ENCODE data around the gene TAX1BP3.

DNA sequence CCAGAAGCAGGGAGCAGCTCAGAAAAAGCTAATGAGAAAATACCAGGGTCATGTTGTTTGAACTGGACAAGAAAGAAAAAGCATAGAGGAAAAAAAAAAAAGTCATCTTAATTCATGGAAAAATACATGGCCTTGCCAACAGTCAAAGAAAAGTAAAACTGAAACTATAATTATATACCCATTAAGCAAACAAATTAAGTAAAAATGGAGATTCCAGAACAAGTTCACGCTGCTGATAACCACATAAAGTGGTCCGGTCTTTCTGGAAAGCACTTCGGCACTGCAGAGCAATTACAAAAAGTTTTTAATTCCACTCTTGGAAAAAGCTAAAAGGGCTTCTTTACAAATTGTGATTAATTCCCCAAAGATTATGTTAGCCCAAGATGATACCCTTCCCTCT is 40.0 kb upstream of the TAX1BP3 start:
- TF ChIP-seq, protein P1, sequence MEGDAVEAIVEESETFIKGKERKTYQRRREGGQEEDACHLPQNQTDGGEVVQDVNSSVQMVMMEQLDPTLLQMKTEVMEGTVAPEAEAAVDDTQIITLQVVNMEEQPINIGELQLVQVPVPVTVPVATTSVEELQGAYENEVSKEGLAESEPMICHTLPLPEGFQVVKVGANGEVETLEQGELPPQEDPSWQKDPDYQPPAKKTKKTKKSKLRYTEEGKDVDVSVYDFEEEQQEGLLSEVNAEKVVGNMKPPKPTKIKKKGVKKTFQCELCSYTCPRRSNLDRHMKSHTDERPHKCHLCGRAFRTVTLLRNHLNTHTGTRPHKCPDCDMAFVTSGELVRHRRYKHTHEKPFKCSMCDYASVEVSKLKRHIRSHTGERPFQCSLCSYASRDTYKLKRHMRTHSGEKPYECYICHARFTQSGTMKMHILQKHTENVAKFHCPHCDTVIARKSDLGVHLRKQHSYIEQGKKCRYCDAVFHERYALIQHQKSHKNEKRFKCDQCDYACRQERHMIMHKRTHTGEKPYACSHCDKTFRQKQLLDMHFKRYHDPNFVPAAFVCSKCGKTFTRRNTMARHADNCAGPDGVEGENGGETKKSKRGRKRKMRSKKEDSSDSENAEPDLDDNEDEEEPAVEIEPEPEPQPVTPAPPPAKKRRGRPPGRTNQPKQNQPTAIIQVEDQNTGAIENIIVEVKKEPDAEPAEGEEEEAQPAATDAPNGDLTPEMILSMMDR (IDR thresholded peaks at IDR 0.05): no peak
- no peak for TF ChIP-seq POLR2A (IDR thresholded peaks at IDR 0.05)
